K562 (cell line): ENCODE data around the gene EXOC3L2. TPM values are rescaled to one million over a fixed set of nuclear protein-coding genes. Genes with fewer than 3 reads are reported as not detected.

Experiments
- ADNP ChIP-seq: fragments of 200-800 bp; sonication (Bioruptor generic); IDR thresholded peaks from 2 replicates; pipeline ENCODE4 v1.6.1; 2016; ENCODE audit warnings: missing genetic modification characterization, missing compliant biosample characterization
- BRCA1 ChIP-seq, 2 experiments: fragments of 450-650 bp in 1 of 2; sonication (generic) in 1 of 2; formaldehyde crosslinking in 1 of 2; IDR thresholded peaks; 2 replicates each; pipeline versions ENCODE4 v1.5.0 to v1.6.1; 2017 to 2020; ENCODE audit warnings: mild to moderate bottlenecking in 1 of 2, missing genetic modification reagents in 1 of 2
- BRF1 ChIP-seq: IDR thresholded peaks from 3 replicates; pipeline ENCODE4 v1.6.1; 2011; ENCODE audit warnings: borderline replicate concordance, mild to moderate bottlenecking; ENCODE audit not compliant: insufficient read length; ENCODE audit errors: extremely low read depth
- DMBX1 ChIP-seq: fragments of 250-450 bp; sonication (Bioruptor Pico); IDR thresholded peaks from 2 replicates; pipeline ENCODE4 v1.8.0; 2022; ENCODE audit warnings: inconsistent platforms, mild to moderate bottlenecking, moderate library complexity, borderline replicate concordance
- ELF1 ChIP-seq: fragments of 200-800 bp; sonication (Bioruptor generic); IDR thresholded peaks from 2 replicates; pipeline ENCODE4 v1.6.1; 2016; ENCODE audit warnings: missing genetic modification characterization, missing compliant biosample characterization
- EP400 ChIP-seq: fragments of 450-650 bp; IDR thresholded peaks from 2 replicates; pipeline ENCODE4 v1.6.1; 2017; ENCODE audit warnings: antibody characterized with exemption, mild to moderate bottlenecking, moderate library complexity
- EWSR1 ChIP-seq: fragments of 450-650 bp; IDR thresholded peaks from 2 replicates; pipeline ENCODE4 v1.6.1; 2018; ENCODE audit warnings: borderline replicate concordance, mild to moderate bottlenecking, low read depth, moderate library complexity; ENCODE audit not compliant: partially characterized antibody
- FOXA1 ChIP-seq: fragments of 450-650 bp; IDR thresholded peaks from 2 replicates; pipeline ENCODE4 v1.6.1; 2016; ENCODE audit warnings: mild to moderate bottlenecking, borderline replicate concordance
- IRF2 ChIP-seq: sonication (generic); formaldehyde crosslinking; IDR thresholded peaks from 2 replicates; pipeline ENCODE4 v1.8.1; 2022; ENCODE audit warnings: mild to moderate bottlenecking, missing genetic modification reagents
- MCM7 ChIP-seq, 2 experiments: fragments of 450-650 bp; IDR thresholded peaks; 2 replicates each; pipeline ENCODE4 v1.6.1; 2016 to 2018
- NCOA4 ChIP-seq: fragments of 450-650 bp; IDR thresholded peaks from 2 replicates; pipeline ENCODE4 v1.6.1; 2018; ENCODE audit warnings: mild to moderate bottlenecking; ENCODE audit not compliant: partially characterized antibody
- NCOR1 ChIP-seq: fragments of 450-650 bp; IDR thresholded peaks from 2 replicates; pipeline ENCODE4 v1.6.1; 2016; ENCODE audit warnings: mild to moderate bottlenecking, moderate library complexity
- RBM15 ChIP-seq: fragments of 200-400 bp; formaldehyde crosslinking; IDR thresholded peaks from 2 replicates; pipeline ENCODE4 v1.6.1; 2018; ENCODE audit warnings: mild to moderate bottlenecking, low read length, moderate library complexity; ENCODE audit not compliant: insufficient read depth
- RNF2 ChIP-seq: sonication (generic); IDR thresholded peaks from 2 replicates; pipeline ENCODE4 v1.6.1; 2016
- SRSF7 ChIP-seq: fragments of 200-400 bp; formaldehyde crosslinking; optimal IDR thresholded peaks from 2 replicates; pipeline ENCODE3; 2017; ENCODE audit warnings: mild to moderate bottlenecking, low read depth, low read length
- U2AF1 ChIP-seq: fragments of 200-400 bp; formaldehyde crosslinking; optimal IDR thresholded peaks from 2 replicates; pipeline ENCODE3; 2017; ENCODE audit warnings: mild to moderate bottlenecking, low read depth, low read length, moderate library complexity
- ZBTB26 ChIP-seq: fragments of 450-650 bp; formaldehyde crosslinking; IDR thresholded peaks from 2 replicates; pipeline ENCODE4 v1.4.0; 2022; ENCODE audit warnings: missing genetic modification characterization
- polyA plus RNA-seq, 8 experiments: library from polyadenylated mRNA; depleted of rRNA in 4 of 8; stranded (reverse) in 5 of 8; unstranded in 3 of 8; fragments of >200 nt; fragmentation: Nextera tagmentation in 2 of 8; fragmentation: Illumina TruSeq in 1 of 8; extraction: Ambion mirVana in 2 of 8; extraction: Trizol in 1 of 8; gene quantifications; 2 replicates each; pipeline versions ENCODE4 v1.2.1 to v1.2.3, GENCODE V29; 2011 to 2014; ENCODE audit warnings: inconsistent platforms in 1 of 8, missing spikeins in 1 of 8
- total RNA-seq, 7 experiments: library from RNA; depleted of rRNA in 6 of 7; stranded (reverse); fragments of >200 nt in 6 of 7; fragmentation: Illumina TruSeq in 2 of 7; extraction: Trizol in 2 of 7; gene quantifications; 2 replicates each; pipeline versions ENCODE4 v1.2.1 to v1.2.3, GENCODE V29; 2011 to 2021; ENCODE audit warnings: low replicate concordance in 1 of 7
- TF ChIP-seq, protein P1 (sequence below): fragments of 250-450 bp; sonication (Bioruptor Pico); IDR thresholded peaks from 2 replicates; pipeline ENCODE4 v1.9.0; 2021; ENCODE audit warnings: mild to moderate bottlenecking
- TF ChIP-seq, protein P2 (sequence below), 2 experiments: fragments of 450-650 bp in 1 of 2; sonication (generic) in 1 of 2; formaldehyde crosslinking in 1 of 2; IDR thresholded peaks; 2 replicates each; pipeline versions ENCODE4 v1.7.1 to v1.9.0; 2016 to 2022; ENCODE audit warnings: inconsistent platforms in 1 of 2, mild to moderate bottlenecking in 1 of 2, missing genetic modification reagents in 1 of 2

Gene EXOC3L2
- total and polyA plus RNA-seq, 9 of the 15 experiments (the other 6 are each of a cell fraction or from before 2014, with no cell fraction given) = 0.31 to 19.0 (median 2.4) TPM

DNA sequence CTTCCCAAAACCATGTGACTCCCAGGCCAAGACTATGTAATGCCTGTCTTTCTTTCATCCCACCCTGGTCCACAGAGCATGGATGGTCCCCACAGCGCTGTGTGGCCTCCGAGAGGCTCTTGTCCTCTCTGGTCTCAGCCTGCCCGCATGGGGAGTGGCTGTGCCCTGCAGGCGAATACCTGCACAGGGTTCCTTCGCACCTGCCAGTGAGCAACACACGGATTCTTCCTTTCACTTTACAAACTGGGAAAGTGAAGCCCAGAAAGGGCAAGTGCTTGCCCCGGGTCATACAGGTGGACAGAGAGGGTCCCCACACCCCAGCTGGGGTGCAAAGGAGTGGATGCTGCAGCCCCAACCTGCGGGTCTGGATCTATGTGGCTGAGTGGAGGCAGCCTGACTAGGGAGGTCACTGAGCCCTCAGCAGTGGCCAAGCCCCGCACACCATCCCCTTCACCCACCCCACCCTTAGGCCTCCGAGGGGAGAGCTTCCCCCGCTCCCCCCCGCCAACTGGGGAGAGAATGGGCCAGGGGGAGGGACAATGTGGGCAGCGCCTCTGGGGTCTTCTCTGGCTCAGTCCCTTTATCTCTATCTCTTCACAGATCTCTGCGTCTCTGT, 5.1 kb upstream of the EXOC3L2 start (continued):
- TF ChIP-seq EWSR1 (no peak), BRF1 (no peak), NCOA4 (no peak), IRF2 (CRISPR knock-in tag) (no peak), SRSF7 (no peak), NCOR1 (no peak), EP400 (no peak), DMBX1 (CRISPR knock-in tag) (no peak), ZBTB26 (CRISPR knock-in tag) (no peak), RBM15 (no peak), ELF1 (tag) (no peak), RNF2 (no peak), U2AF1 (no peak), FOXA1 (no peak), BRCA1 (IDR thresholded peaks at IDR 0.05) (no peak), BRCA1 (CRISPR knock-in tag; IDR thresholded peaks at IDR 0.05) (no peak), MCM7 (IDR thresholded peaks at IDR 0.05) (no peak), ADNP (tag) (0 out of 2 replicates have a peak, but pooled peaks have one; percentile 5)
- TF ChIP-seq, protein P1, sequence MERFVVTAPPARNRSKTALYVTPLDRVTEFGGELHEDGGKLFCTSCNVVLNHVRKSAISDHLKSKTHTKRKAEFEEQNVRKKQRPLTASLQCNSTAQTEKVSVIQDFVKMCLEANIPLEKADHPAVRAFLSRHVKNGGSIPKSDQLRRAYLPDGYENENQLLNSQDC = no peak
- TF ChIP-seq, protein P2, sequence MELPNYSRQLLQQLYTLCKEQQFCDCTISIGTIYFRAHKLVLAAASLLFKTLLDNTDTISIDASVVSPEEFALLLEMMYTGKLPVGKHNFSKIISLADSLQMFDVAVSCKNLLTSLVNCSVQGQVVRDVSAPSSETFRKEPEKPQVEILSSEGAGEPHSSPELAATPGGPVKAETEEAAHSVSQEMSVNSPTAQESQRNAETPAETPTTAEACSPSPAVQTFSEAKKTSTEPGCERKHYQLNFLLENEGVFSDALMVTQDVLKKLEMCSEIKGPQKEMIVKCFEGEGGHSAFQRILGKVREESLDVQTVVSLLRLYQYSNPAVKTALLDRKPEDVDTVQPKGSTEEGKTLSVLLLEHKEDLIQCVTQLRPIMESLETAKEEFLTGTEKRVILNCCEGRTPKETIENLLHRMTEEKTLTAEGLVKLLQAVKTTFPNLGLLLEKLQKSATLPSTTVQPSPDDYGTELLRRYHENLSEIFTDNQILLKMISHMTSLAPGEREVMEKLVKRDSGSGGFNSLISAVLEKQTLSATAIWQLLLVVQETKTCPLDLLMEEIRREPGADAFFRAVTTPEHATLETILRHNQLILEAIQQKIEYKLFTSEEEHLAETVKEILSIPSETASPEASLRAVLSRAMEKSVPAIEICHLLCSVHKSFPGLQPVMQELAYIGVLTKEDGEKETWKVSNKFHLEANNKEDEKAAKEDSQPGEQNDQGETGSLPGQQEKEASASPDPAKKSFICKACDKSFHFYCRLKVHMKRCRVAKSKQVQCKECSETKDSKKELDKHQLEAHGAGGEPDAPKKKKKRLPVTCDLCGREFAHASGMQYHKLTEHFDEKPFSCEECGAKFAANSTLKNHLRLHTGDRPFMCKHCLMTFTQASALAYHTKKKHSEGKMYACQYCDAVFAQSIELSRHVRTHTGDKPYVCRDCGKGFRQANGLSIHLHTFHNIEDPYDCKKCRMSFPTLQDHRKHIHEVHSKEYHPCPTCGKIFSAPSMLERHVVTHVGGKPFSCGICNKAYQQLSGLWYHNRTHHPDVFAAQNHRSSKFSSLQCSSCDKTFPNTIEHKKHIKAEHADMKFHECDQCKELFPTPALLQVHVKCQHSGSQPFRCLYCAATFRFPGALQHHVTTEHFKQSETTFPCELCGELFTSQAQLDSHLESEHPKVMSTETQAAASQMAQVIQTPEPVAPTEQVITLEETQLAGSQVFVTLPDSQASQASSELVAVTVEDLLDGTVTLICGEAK (IDR thresholded peaks at IDR 0.05) = no peak
- TF ChIP-seq, protein P2 (CRISPR knock-in tag; IDR thresholded peaks at IDR 0.05) = no peak
